K562 (cell line): ENCODE data around the gene PHLDB3.

Experiments used
- BRCA1 ChIP-seq, 2 experiments: fragments of 450-650 bp in 1 of 2; sonication (generic) in 1 of 2; formaldehyde crosslinking in 1 of 2; IDR thresholded peaks; 2 replicates each; pipeline versions ENCODE4 v1.5.0 to v1.6.1; 2017 to 2020; ENCODE audit warnings: mild to moderate bottlenecking in 1 of 2, missing genetic modification reagents in 1 of 2
- CC2D1A ChIP-seq: fragments of 450-650 bp; IDR thresholded peaks from 2 replicates; pipeline ENCODE4 v1.6.1; 2017; ENCODE audit warnings: mild to moderate bottlenecking
- CTCF ChIP-seq, 3 experiments: IDR thresholded peaks in 2 of 3; conservative IDR thresholded peaks in 1 of 3; 2 replicates each; pipeline ENCODE4 v1.5.1; 2011 to 2012; ENCODE audit warnings: low read length in 3 of 3, mild to moderate bottlenecking in 3 of 3, control low read depth in 2 of 3, improper control_type of control experiment in 1 of 3, inconsistent platforms in 1 of 3, low read depth in 1 of 3, mixed read lengths in 1 of 3, moderate library complexity in 1 of 3; ENCODE audit not compliant: insufficient read depth in 2 of 3
- E2F4 ChIP-seq: sonication (generic); formaldehyde crosslinking; IDR thresholded peaks from 2 replicates; pipeline ENCODE4 v1.8.0; 2022; ENCODE audit warnings: mild to moderate bottlenecking, low read depth, missing genetic modification reagents
- EZH2 ChIP-seq: IDR thresholded peaks from 2 replicates; pipeline ENCODE4 v1.6.1; 2012; ENCODE audit warnings: low read depth, mild to moderate bottlenecking, inconsistent platforms, low read length, borderline replicate concordance
- HCFC1 ChIP-seq: IDR thresholded peaks from 2 replicates; pipeline ENCODE4 v1.6.1; 2012; ENCODE audit warnings: low read depth, low read length, improper control_type of control experiment
- JUND ChIP-seq, 2 experiments: IDR thresholded peaks; 2 replicates in 1 of 2; 3 replicates in 1 of 2; pipeline ENCODE4 v1.6.1; 2011; ENCODE audit warnings: borderline replicate concordance in 2 of 2, low read depth in 2 of 2, low read length in 2 of 2, improper control_type of control experiment in 1 of 2, missing biosample characterization in 1 of 2, missing genetic modification characterization in 1 of 2, missing genetic modification reagents in 1 of 2
- MAZ ChIP-seq, 2 experiments: fragments of 450-650 bp in 1 of 2; sonication (generic) in 1 of 2; formaldehyde crosslinking; IDR thresholded peaks in 1 of 2; conservative IDR thresholded peaks in 1 of 2; 2 replicates each; pipeline versions ENCODE4 v1.4.0 to v1.5.0; 2020; ENCODE audit warnings: mild to moderate bottlenecking in 1 of 2, missing genetic modification reagents in 1 of 2
- PRDM10 ChIP-seq: fragments of 450-650 bp; IDR thresholded peaks from 2 replicates; pipeline ENCODE4 v1.6.1; 2018; ENCODE audit not compliant: partially characterized antibody
- RBM34 ChIP-seq: fragments of 200-400 bp; formaldehyde crosslinking; IDR thresholded peaks from 2 replicates; pipeline ENCODE4 v1.6.1; 2018; ENCODE audit warnings: low read length, borderline replicate concordance; ENCODE audit not compliant: insufficient read depth
- SMC3 ChIP-seq: conservative IDR thresholded peaks from 2 replicates; pipeline ENCODE4 v1.6.1; 2011; ENCODE audit warnings: low read depth, low read length, improper control_type of control experiment; ENCODE audit not compliant: insufficient read depth
- SREBF2 ChIP-seq: sonication (generic); formaldehyde crosslinking; IDR thresholded peaks from 2 replicates; pipeline ENCODE4 v1.4.0; 2020; ENCODE audit warnings: mild to moderate bottlenecking, missing genetic modification reagents
- TGIF2 ChIP-seq: sonication (generic); formaldehyde crosslinking; IDR thresholded peaks from 2 replicates; pipeline ENCODE4 v1.8.1; 2022; ENCODE audit warnings: mild to moderate bottlenecking, missing genetic modification reagents, moderate library complexity

- no peak for TF ChIP-seq MAZ (CRISPR knock-in tag; conservative IDR thresholded peaks at IDR 0.05 in 1 of 2, IDR thresholded peaks at IDR 0.05 in 1 of 2)
- TF ChIP-seq HCFC1, result no peak
- no peak for TF ChIP-seq CTCF (IDR thresholded peaks at IDR 0.05 in 2 of 3, conservative IDR thresholded peaks at IDR 0.05 in 1 of 3; ENCODE audit: insufficient read depth in 2 of 3, low read depth in 1 of 3, low read length in 3 of 3)
- TF ChIP-seq EZH2, result no peak
- TF ChIP-seq TGIF2 (CRISPR knock-in tag), result no peak
- no peak for TF ChIP-seq E2F4 (CRISPR knock-in tag)
- no peak for TF ChIP-seq SMC3
- no peak for TF ChIP-seq PRDM10
- TF ChIP-seq JUND (IDR thresholded peaks at IDR 0.05; ENCODE audit: borderline replicate concordance, low read depth, low read length), result no peak
- TF ChIP-seq JUND (tag; IDR thresholded peaks at IDR 0.05; ENCODE audit: borderline replicate concordance, low read depth, low read length), result no peak
- TF ChIP-seq SREBF2 (CRISPR knock-in tag), result no peak
- TF ChIP-seq BRCA1 (IDR thresholded peaks at IDR 0.05), result no peak
- TF ChIP-seq BRCA1 (CRISPR knock-in tag; IDR thresholded peaks at IDR 0.05), result no peak
- TF ChIP-seq CC2D1A, result no peak
- TF ChIP-seq RBM34, result no peak
Observed at GRCh38 chr19:43474487-43474886, 30.1 kb downstream of the PHLDB3 start.
